Neural cell (in vitro differentiated cells): ENCODE data around the gene MRPL14. TPM values are rescaled to one million over a fixed set of nuclear protein-coding genes. Genes with fewer than 3 reads are reported as not detected.

Experiments used
- H2AFZ ChIP-seq: fragments of 200-600, 300-800 bp; sonication (generic), shearing (Covaris generic); 2 replicates; pipeline ENCODE4 v1.6.0; 2014; ENCODE audit warnings: low read depth, mild to moderate bottlenecking, antibody characterized with exemption, low read length, moderate library complexity
- H3F3A ChIP-seq: fragments of 200-600 bp; shearing (Covaris generic); 2 replicates; pipeline ENCODE4 v1.6.1; 2016; ENCODE audit warnings: mild to moderate bottlenecking, moderate library complexity, mixed read lengths, antibody characterized with exemption, low read length; ENCODE audit not compliant: insufficient read depth, poor library complexity, severe bottlenecking
- H3K27ac ChIP-seq: fragments of 200-600, 300-800 bp; sonication (generic), shearing (Covaris generic); 2 replicates; pipeline ENCODE4 v1.5.1; 2014; ENCODE audit warnings: mild to moderate bottlenecking, low read length, moderate library complexity
- H3K27me3 ChIP-seq: fragments of 300-800, 200-600 bp; sonication (generic), shearing (Covaris generic); 2 replicates; pipeline ENCODE4 v1.6.0; 2014; ENCODE audit warnings: mild to moderate bottlenecking, low read depth, low read length, moderate library complexity; ENCODE audit not compliant: insufficient read depth
- H3K36me3 ChIP-seq: fragments of 300-800, 200-600 bp; sonication (generic), shearing (Covaris generic); 2 replicates; pipeline ENCODE4 v1.5.1; 2014; ENCODE audit warnings: mild to moderate bottlenecking, antibody characterized with exemption, low read length, moderate library complexity; ENCODE audit not compliant: insufficient read depth
- H3K4me2 ChIP-seq: fragments of 300-800, 200-600 bp; sonication (generic), shearing (Covaris generic); 2 replicates; pipeline ENCODE4 v1.6.0; 2014; ENCODE audit warnings: mild to moderate bottlenecking, low read length
- H3K4me3 ChIP-seq: fragments of 300-800, 200-600 bp; sonication (generic), shearing (Covaris generic); 2 replicates; pipeline ENCODE4 v1.5.1; 2014; ENCODE audit warnings: mild to moderate bottlenecking, low read length, moderate library complexity
- H3K79me2 ChIP-seq: fragments of 200-600 bp; shearing (Covaris generic); replicated peaks from 2 replicates; pipeline ENCODE4 v1.6.0; 2014; ENCODE audit warnings: mild to moderate bottlenecking, low read length, moderate library complexity; ENCODE audit not compliant: insufficient read depth
- H3K9ac ChIP-seq: fragments of 300-800, 200-600 bp; sonication (generic), shearing (Covaris generic); 2 replicates; pipeline ENCODE4 v1.6.1; 2016; ENCODE audit warnings: mild to moderate bottlenecking, low read length, mixed read lengths
- H3K9me2 ChIP-seq: fragments of 200-600 bp; shearing (Covaris generic); 2 replicates; pipeline ENCODE4 v1.6.1; 2016; ENCODE audit warnings: mild to moderate bottlenecking, low read length, mixed read lengths; ENCODE audit not compliant: insufficient read depth
- H3K9me3 ChIP-seq: fragments of 200-600, 300-800 bp; sonication (generic), shearing (Covaris generic); 2 replicates; pipeline ENCODE4 v1.6.1; 2016; ENCODE audit warnings: mild to moderate bottlenecking, mixed run types, low read length, moderate library complexity, mixed read lengths
- H4K20me1 ChIP-seq: fragments of 200-600 bp; shearing (Covaris generic); 2 replicates; pipeline ENCODE4 v1.6.1; 2016; ENCODE audit warnings: mild to moderate bottlenecking, mixed run types; ENCODE audit not compliant: insufficient read depth
- CTCF ChIP-seq: fragments of 450-650 bp; IDR thresholded peaks from 2 replicates; pipeline ENCODE4 v1.5.1; 2014; ENCODE audit warnings: antibody characterized with exemption, mild to moderate bottlenecking, moderate library complexity; ENCODE audit not compliant: poor library complexity, severe bottlenecking
- EP300 ChIP-seq: fragments of 450-650 bp; conservative IDR thresholded peaks from 2 replicates; pipeline ENCODE4 v1.6.1; 2014; ENCODE audit warnings: antibody characterized with exemption, mild to moderate bottlenecking, moderate library complexity; ENCODE audit not compliant: poor library complexity, severe bottlenecking
- EZH2 ChIP-seq: fragments of 200-600, 300-800 bp; shearing (Covaris generic), sonication (generic); IDR thresholded peaks from 2 replicates; pipeline ENCODE4 v1.6.1; 2014; ENCODE audit warnings: antibody characterized with exemption, low read length, borderline replicate concordance, mild to moderate bottlenecking; ENCODE audit not compliant: insufficient read depth, poor library complexity, severe bottlenecking
- MXI1 ChIP-seq: fragments of 450-650 bp; conservative IDR thresholded peaks from 2 replicates; pipeline ENCODE4 v1.6.1; 2014; ENCODE audit warnings: antibody characterized with exemption, mild to moderate bottlenecking; ENCODE audit not compliant: poor library complexity, severe bottlenecking
- POLR2AphosphoS5 ChIP-seq: IDR thresholded peaks from 2 replicates; pipeline ENCODE4 v1.6.1; 2012
- RAD21 ChIP-seq: fragments of 450-650 bp; conservative IDR thresholded peaks from 2 replicates; pipeline ENCODE4 v1.6.1; 2014; ENCODE audit warnings: antibody characterized with exemption, mild to moderate bottlenecking, moderate library complexity
- REST ChIP-seq: IDR thresholded peaks from 2 replicates; pipeline ENCODE4 v1.6.1; 2012; ENCODE audit warnings: borderline replicate concordance
- SMC3 ChIP-seq: fragments of 450-650 bp; conservative IDR thresholded peaks from 2 replicates; pipeline ENCODE4 v1.6.1; 2014; ENCODE audit warnings: antibody characterized with exemption, mild to moderate bottlenecking, moderate library complexity; ENCODE audit not compliant: poor library complexity
- TAF1 ChIP-seq: IDR thresholded peaks from 2 replicates; pipeline ENCODE4 v1.6.1; 2012; ENCODE audit warnings: low read depth
- polyA plus RNA-seq: library from polyadenylated mRNA; depleted of rRNA; stranded (reverse); fragments of >200 nt; gene quantifications from 2 replicates; pipeline ENCODE4 v1.2.3, GENCODE V29; 2014

MRPL14 gene
- polyA plus RNA-seq, 1 donor from 2014 or later: 66.4 TPM

- Histone ChIP-seq H3K36me3 (no peaks in the 10 kb centered on the region), H3K4me2 (no peak overlapping the region), H3K27me3 (no peaks in the 10 kb centered on the region), H3K9ac (no peak overlapping the region), H3K9me3 (no peaks in the 10 kb centered on the region), H3K4me3 (no peak overlapping the region), H3F3A (no peaks in the 10 kb centered on the region), H2AFZ (no peak overlapping the region), H4K20me1 (no peaks in the 10 kb centered on the region), H3K9me2 (no peaks in the 10 kb centered on the region), H3K79me2 (no peaks in the 10 kb centered on the region), H3K27ac (no peak overlapping the region)
- TF ChIP-seq REST (no peak), RAD21 (no peak), TAF1 (no peak), SMC3 (no peak), CTCF (no peak), POLR2AphosphoS5 (no peak), EZH2 (no peak), MXI1 (no peak), EP300 (no peak)
These were observed 29.9 kb upstream of the MRPL14 start for GRCh38 chr6:44157152-44157521.

GRCh38 chr6:44156494-44157151 lies 29.4 kb upstream of the MRPL14 start:
- Histone ChIP-seq H3F3A (no peaks in the 10 kb centered on the region), H3K27ac (no peak overlapping the region), H3K4me2 (no peak overlapping the region), H3K36me3 (no peaks in the 10 kb centered on the region), H3K79me2 (no peaks in the 10 kb centered on the region), H3K4me3 (no peak overlapping the region), H3K27me3 (no peaks in the 10 kb centered on the region), H3K9ac (no peak overlapping the region), H3K9me2 (no peaks in the 10 kb centered on the region), H4K20me1 (no peaks in the 10 kb centered on the region), H2AFZ (no peak overlapping the region), H3K9me3 (no peaks in the 10 kb centered on the region)
- TF ChIP-seq POLR2AphosphoS5 (no peak), EP300 (no peak), RAD21 (no peak), SMC3 (no peak), REST (no peak), TAF1 (no peak), MXI1 (no peak), EZH2 (no peak), CTCF (no peak)
